ENCODE results near the gene NLRP1.

NLRP1 gene

DNA sequence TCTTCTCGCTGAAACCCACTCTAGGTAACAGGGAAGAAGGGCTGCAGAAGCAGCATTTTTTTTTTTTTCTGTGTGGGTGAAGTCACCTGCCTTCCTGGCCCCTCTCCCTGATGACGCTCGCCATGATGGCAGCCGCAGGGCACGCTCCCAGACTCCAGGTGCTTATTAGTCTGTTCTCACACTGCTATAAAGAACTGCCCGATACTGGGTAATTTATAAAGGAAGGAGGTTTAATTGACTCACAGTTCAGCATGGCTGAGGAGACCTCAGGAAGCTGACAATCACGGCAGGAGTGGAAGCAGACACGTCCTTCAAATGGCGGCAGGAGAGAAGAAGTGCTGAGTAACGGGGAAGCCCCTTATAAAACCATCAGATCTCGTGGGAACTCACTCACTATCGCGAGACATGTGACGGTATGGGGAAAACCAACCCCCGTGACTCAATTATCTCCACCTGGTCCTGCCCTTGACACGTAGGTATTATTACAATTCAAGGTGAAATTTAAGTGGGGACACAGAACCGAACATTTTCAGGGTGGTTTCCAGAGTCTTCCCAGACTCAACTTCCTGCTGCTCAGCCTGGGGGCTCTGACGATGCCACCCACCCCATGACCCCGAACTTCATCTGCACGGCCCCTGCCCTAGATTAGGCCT is 34.9 kb upstream of the NLRP1 start:
- no peak overlapping the region for H3K4me3 ChIP-seq (ENCODE audit: low read length)
- H3K9me3 ChIP-seq (ENCODE audit: insufficient read depth, low read length) = no peaks in the 10 kb centered on the region
- H3K27me3 ChIP-seq (ENCODE audit: low read depth, low read length) = 0 out of 2 replicates have a peak, but pooled peaks cover 2% of the 10 kb centered on the region
- no peaks in the 10 kb centered on the region for H3K79me2 ChIP-seq (ENCODE audit: low read length)
- H3K4me2 ChIP-seq (ENCODE audit: low read length) = no peak overlapping the region
- H3K27ac ChIP-seq (ENCODE audit: low read length) = no peak overlapping the region
- TF ChIP-seq, protein P1, sequence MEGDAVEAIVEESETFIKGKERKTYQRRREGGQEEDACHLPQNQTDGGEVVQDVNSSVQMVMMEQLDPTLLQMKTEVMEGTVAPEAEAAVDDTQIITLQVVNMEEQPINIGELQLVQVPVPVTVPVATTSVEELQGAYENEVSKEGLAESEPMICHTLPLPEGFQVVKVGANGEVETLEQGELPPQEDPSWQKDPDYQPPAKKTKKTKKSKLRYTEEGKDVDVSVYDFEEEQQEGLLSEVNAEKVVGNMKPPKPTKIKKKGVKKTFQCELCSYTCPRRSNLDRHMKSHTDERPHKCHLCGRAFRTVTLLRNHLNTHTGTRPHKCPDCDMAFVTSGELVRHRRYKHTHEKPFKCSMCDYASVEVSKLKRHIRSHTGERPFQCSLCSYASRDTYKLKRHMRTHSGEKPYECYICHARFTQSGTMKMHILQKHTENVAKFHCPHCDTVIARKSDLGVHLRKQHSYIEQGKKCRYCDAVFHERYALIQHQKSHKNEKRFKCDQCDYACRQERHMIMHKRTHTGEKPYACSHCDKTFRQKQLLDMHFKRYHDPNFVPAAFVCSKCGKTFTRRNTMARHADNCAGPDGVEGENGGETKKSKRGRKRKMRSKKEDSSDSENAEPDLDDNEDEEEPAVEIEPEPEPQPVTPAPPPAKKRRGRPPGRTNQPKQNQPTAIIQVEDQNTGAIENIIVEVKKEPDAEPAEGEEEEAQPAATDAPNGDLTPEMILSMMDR (IDR thresholded peaks at IDR 0.05; ENCODE audit: low read depth, low read length) = no peak
- no peak for TF ChIP-seq EZH2phosphoT487 (IDR thresholded peaks at IDR 0.05; ENCODE audit: low read depth)
- H3K9ac ChIP-seq (ENCODE audit: low read length) = no peak overlapping the region
- no peaks in the 10 kb centered on the region for H4K20me1 ChIP-seq (ENCODE audit: insufficient read depth, low read length)
- H3K4me1 ChIP-seq (ENCODE audit: low read length) = no peaks in the 10 kb centered on the region
- H2AFZ ChIP-seq (ENCODE audit: low read depth, low read length) = no peak overlapping the region
- H3K36me3 ChIP-seq (replicated peaks; ENCODE audit: low read depth, low read length) = no peaks in the 10 kb centered on the region

DNA sequence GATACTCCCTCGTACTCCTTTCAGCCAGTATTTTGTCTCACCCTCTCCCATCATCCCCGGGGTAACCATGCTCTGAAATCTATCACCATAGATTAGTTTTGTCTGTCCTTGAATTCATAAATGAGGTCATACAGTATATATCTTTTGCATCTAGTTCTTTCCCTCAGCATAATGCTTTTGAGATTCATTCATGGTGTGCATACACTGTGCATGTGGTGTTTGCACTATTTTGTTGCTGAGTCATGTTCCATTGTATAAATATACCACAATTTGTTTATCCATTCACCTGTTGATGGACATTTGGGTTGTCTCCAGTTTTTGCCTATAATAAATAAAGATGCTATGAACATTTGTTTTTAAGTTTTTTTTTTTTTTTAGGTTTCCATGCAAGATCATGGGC is 34.2 kb upstream of the NLRP1 start:
- H3K27ac ChIP-seq (ENCODE audit: low read length) = no peak overlapping the region
- H3K27me3 ChIP-seq (ENCODE audit: low read depth, low read length) = no peaks in the 10 kb centered on the region
- TF ChIP-seq, protein P1 (IDR thresholded peaks at IDR 0.05; ENCODE audit: low read depth, low read length) = no peak
- no peak for TF ChIP-seq EZH2phosphoT487 (IDR thresholded peaks at IDR 0.05; ENCODE audit: low read depth)
- no peak overlapping the region for H3K9ac ChIP-seq (ENCODE audit: low read length)
- H4K20me1 ChIP-seq (ENCODE audit: insufficient read depth, low read length) = no peaks in the 10 kb centered on the region
- no peak overlapping the region for H3K4me3 ChIP-seq (ENCODE audit: low read length)
- H3K36me3 ChIP-seq (replicated peaks; ENCODE audit: low read depth, low read length) = no peaks in the 10 kb centered on the region
- no peak overlapping the region for H2AFZ ChIP-seq (ENCODE audit: low read depth, low read length)
- H3K4me2 ChIP-seq (ENCODE audit: low read length) = no peak overlapping the region
- H3K4me1 ChIP-seq (ENCODE audit: low read length) = no peaks in the 10 kb centered on the region
- H3K79me2 ChIP-seq (ENCODE audit: low read length) = no peaks in the 10 kb centered on the region
- no peaks in the 10 kb centered on the region for H3K9me3 ChIP-seq (ENCODE audit: insufficient read depth, low read length)

DNA sequence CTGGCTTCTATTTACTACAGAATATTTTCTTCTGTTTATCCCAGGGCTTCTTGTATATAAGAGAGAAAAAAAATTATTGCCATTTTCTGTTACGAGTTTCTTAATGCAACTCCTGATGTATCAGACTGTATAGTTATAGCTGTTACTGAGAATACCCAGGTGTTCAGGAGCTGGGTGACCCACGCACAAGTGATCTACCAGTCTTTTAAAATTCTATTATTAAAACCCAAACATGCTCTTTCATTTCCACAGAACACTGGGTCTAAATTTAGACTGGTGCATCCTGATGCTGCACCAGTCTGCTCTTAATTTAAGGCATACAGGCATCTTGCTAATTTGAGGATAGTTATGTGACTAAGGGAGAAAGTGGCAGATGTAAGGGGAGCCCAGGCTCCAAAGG is 31.2 kb upstream of the NLRP1 start:
- H3K27ac ChIP-seq (ENCODE audit: low read length) = no peak overlapping the region
- no peak overlapping the region for H2AFZ ChIP-seq (ENCODE audit: low read depth, low read length)
- H3K4me3 ChIP-seq (ENCODE audit: low read length) = no peak overlapping the region
- no peaks in the 10 kb centered on the region for H3K4me1 ChIP-seq (ENCODE audit: low read length)
- no peaks in the 10 kb centered on the region for H4K20me1 ChIP-seq (ENCODE audit: insufficient read depth, low read length)
- no peaks in the 10 kb centered on the region for H3K27me3 ChIP-seq (ENCODE audit: low read depth, low read length)
- no peak overlapping the region for H3K9ac ChIP-seq (ENCODE audit: low read length)
- TF ChIP-seq, protein P1 (IDR thresholded peaks at IDR 0.05; ENCODE audit: low read depth, low read length) = no peak
- no peak for TF ChIP-seq EZH2phosphoT487 (IDR thresholded peaks at IDR 0.05; ENCODE audit: low read depth)
- H3K79me2 ChIP-seq (ENCODE audit: low read length) = no peaks in the 10 kb centered on the region
- no peaks in the 10 kb centered on the region for H3K36me3 ChIP-seq (replicated peaks; ENCODE audit: low read depth, low read length)
- no peak overlapping the region for H3K4me2 ChIP-seq (ENCODE audit: low read length)
- no peaks in the 10 kb centered on the region for H3K9me3 ChIP-seq (ENCODE audit: insufficient read depth, low read length)

DNA sequence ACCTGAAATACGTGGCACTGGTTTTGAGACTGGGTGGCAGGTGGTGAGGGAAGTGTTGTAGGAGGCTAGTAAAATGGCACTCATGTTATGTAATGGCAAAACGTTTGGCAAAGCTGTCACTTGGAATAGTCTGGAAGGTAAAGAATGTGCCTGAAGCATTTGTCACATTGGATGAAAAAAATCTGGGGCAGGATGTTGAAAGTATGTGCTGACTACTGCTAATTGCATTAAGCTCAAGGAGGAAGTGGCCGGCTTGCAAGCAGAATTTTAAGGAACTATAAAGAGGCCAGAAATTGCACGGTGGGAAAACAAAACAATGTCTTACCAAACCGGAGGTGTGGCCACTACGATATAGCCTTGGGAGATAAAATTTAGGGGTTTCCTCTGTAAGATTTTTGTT is 26.6 kb upstream of the NLRP1 start:
- Histone ChIP-seq H4K20me1 (ENCODE audit: insufficient read depth, low read length) (no peaks in the 10 kb centered on the region), H2AFZ (ENCODE audit: low read depth, low read length) (no peak overlapping the region), H3K9me3 (ENCODE audit: insufficient read depth, low read length) (no peaks in the 10 kb centered on the region), H3K4me3 (ENCODE audit: low read length) (no peak overlapping the region), H3K4me2 (ENCODE audit: low read length) (no peak overlapping the region), H3K79me2 (ENCODE audit: low read length) (no peaks in the 10 kb centered on the region), H3K27ac (ENCODE audit: low read length) (no peak overlapping the region), H3K27me3 (ENCODE audit: low read depth, low read length) (no peaks in the 10 kb centered on the region), H3K9ac (ENCODE audit: low read length) (no peak overlapping the region), H3K4me1 (ENCODE audit: low read length) (no peaks in the 10 kb centered on the region), H3K36me3 (replicated peaks; ENCODE audit: low read depth, low read length) (no peaks in the 10 kb centered on the region)
- TF ChIP-seq EZH2phosphoT487 (IDR thresholded peaks at IDR 0.05; ENCODE audit: low read depth) = no peak
- TF ChIP-seq, protein P1 (IDR thresholded peaks at IDR 0.05; ENCODE audit: low read depth, low read length) = no peak

All from OCI-LY3 (cell line).